Fibroblast of skin of abdomen (primary cell): Measurements from ENCODE around the gene CUTA.
A peak's percentile ranks its signal among the peaks of the same experiment; 100 is the strongest.
"Not testable (repeated sequence)": the region's sequence is repeated elsewhere in the genome, so short reads cannot be mapped to it uniquely, and the experiment has no call there.

ENCODE experiments used
- DNase-seq: peaks from one replicate; pipeline ENCODE4 v3.0.0-alpha.2; 2013

The CUTA gene

DNA sequence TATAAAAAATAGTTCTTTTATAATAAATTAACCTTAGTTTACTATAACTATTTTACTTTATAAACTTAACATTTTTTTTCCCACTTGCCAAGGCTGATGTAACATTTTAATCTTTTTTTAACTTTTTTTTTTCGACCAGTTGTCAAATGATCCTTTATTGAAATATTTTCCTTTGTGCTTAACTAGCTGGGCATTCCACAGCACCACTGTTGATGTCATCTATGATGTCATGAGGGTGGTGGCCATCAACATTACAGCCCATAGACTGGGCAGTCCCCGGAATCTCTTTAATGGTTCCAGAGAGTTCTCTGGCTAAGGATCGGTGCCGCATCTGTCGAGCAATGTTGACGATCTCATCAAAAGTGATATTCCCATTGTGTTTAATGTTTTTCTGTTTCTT lies 18.0 kb downstream of the CUTA start:
- DNase-seq, result not testable (repeated sequence)

DNA sequence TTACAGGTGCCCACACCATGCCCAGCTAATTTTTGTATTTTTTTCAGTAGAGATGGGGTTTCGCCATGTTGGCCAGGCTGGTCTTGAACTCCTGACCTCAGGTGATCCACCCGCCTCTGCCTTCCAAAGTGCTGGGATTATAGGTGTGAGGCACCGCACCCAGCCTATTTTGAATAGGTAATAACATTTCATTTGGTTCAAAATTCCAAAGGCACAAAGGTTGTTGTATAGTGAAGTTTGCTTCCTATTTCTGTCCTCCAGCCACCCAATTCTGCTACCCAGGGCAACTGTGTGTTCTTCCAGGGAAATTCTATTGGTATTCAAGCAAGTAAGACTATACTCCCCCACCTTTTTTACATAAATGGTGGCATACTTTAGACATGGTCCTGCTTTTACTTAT lies 19.3 kb downstream of the CUTA start:
- DNase-seq, result not testable (repeated sequence)

DNA sequence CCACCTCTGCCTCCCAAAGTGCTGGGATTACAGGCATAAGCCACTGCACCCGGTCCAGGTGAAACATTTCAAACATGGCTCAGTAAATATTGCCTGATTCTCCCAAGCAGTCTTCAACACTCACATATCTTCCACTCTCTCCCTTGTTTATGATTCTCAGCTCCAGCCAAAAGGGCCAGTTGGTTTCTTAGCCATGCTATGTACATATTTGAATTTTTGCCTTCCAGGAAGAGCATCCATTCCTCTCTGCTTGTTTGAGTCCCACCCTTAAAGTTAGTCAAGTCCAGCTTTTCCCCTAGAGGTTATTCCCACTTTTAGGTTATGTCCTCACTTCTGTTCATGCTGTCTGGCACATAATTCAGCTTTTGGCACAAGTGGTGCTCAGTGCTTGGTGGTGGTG lies 20.4 kb downstream of the CUTA start:
- DNase-seq, result no peak

- DNase-seq, result no peak
Observed at GRCh38 chr6:33392979-33393378, 24.9 kb downstream of the CUTA start.

- no peak for DNase-seq
Observed at GRCh38 chr6:33392595-33392948, 25.3 kb downstream of the CUTA start.

GRCh38 chr6:33391922-33392594 lies 25.8 kb downstream of the CUTA start:
- peak; percentile 21 for DNase-seq

GRCh38 chr6:33391278-33391921 lies 26.5 kb downstream of the CUTA start, which contains the start of gene KIFC1:
Gene KIFC1, plus strand, starts transcription at chr6:33391823. Its CDS starts 163 bp downstream, at chr6:33391986.
- DNase-seq, result peak; percentile 100

DNA sequence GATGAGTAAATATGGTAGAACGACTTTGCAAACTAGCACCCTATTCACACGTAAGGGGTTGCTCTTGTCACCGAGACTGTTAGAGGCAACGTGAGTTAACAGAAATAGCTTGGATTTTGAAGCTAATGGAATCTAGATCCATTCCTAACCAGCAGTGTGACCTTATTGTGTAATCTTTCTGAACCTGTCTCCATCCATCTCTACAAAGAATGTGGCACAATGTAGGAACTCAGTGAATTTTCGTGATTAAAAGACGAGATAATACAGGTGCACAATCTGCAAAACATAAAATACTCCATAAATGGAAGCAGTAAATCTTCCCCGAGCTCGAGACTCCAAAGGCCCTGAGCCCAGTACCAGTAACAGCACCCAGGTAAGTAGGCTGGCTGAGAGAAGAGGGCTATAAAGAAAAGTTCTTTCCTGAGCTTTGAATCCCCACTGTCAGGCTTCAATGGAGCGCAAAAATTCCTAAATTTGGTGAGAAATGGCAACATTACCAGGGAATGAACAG lies 27.1 kb downstream of the CUTA start:
- DNase-seq, result no peak

GRCh38 chr6:33390173-33390572 lies 27.7 kb downstream of the CUTA start:
- DNase-seq, result no peak

- peak; percentile 74 for DNase-seq
Observed at GRCh38 chr6:33384581-33385020, 33.3 kb downstream of the CUTA start.

DNA sequence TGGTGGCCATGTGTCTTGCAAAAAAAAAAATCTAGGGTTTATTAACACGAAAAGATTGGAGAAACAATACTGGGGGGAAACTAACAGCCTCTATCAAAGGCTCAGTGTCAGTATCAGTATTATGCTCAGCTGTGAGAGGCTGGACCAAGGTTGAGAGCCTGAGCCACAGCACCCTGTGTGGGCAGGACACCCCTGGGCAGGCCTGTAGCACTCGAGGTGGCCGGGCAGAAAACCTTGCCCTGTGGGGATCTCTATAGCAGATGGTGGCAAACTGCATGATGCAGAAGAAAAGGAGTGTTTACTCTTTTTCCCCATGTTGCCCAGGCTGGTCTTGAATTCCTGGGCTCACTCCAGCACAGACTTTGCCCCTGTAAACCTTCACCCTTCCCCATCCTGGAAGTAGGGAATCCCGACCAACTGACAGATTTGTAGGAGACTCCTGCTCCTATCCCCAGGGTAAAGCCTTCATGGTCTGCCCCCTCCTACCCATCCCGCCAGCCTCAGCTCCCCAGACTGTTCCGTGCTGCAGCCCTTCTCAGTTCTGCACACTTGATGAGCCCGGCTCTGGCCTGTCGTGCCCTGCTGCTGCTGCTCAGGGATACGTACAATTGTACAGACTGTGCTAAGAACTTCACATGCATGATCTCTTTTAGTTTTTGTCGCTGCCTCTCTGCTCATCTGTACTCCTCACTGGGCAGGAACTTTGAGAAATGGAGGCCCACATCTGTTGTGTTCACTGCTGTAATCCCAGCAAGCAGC lies 34.3 kb downstream of the CUTA start:
- DNase-seq, result no peak

GRCh38 chr6:33380272-33380981 lies 37.5 kb downstream of the CUTA start:
- no peak for DNase-seq

DNA sequence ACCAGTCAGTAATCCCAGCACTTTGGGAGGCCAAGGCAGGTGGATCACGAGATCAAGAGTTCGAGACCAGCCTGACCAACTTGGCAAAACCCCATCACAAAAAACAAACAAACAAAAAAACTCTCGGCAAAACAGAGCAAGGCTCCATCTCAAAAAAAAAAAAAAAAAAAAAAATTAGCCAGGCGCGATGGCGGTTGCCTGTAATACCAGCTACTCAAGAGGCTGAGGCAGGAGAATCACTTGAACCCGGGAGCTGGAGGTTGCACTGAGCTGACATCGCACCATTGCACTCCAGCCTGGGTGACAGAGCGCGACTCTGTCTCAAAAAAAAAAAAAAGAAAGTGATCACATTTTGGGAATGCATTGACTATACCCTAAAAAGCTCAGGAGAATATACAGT lies 38.7 kb downstream of the CUTA start:
- DNase-seq, result not testable (repeated sequence)

GRCh38 chr6:33377171-33377570 lies 40.7 kb downstream of the CUTA start:
- no peak for DNase-seq

- peak; percentile 86 for DNase-seq
Observed at GRCh38 chr6:33375143-33375671, 42.7 kb downstream of the CUTA start.

DNA sequence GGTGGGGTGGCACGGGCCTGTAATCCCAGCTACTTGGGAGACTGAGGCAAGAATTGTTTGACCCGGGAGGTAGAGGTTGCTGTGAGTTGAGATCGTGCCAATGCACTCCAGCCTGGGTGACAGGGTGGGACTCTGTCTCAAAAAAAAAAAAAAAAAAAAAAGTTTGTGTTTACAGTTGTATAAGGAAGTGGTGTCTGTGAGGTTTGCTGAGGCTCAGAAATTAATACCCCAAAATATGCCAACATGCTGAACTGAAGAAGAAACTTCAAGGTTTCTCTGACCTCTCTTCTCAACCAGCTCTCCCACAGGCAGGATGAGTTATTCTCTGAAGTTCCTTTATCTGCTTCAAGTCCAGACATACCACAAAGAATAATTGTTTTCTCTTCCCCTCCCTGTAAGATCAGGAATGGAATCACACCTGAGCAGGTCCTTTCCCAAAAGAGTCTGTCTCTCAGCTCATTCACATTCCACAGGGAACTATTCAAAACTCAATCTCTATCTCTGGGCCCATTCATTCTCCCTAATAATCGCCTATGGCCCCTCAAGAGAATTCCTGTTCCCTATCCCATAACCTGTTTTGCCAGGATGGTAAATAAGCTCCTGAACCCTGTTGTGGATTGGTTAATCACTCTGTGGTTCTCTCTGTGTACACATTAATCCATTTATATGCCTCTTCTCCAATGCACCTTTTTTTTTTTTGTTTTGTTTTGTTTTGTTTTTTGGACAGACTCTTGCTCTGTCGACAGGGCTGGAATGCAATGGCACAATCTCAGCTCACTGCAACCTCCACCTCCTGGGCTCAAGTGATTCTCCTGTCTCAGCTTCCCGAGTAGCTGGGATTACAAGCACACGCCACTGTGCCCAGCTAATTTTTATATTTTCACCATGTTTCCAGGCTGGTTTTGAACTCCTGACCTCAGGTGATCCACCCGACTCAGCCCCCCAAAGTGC lies 43.7 kb downstream of the CUTA start:
- DNase-seq, result no peak

- DNase-seq, result no peak
Observed at GRCh38 chr6:33372526-33373123, 45.3 kb downstream of the CUTA start.

DNA sequence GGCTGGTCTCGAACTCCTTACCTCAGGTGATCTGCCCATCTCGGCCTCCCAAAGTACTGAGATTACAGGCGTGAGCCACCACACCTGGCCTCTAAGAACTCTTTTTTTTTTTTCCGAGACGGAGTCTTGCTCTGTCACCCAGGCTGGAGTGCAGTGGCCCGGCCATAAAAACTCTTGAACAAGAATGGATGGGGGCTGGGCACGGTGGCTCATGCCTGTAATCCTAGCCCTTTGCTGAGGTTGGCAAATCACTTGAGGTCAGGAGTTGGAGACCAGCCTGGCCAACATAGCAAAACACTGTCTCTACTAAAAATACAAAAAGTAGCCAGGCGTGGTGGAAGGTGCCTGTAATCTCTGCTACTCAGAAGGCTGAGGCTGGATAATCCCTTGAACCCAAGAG lies 46.0 kb downstream of the CUTA start:
- not testable (repeated sequence) for DNase-seq

- DNase-seq, result not testable (repeated sequence)
Observed at GRCh38 chr6:33367715-33368025, 50.2 kb downstream of the CUTA start.

DNA sequence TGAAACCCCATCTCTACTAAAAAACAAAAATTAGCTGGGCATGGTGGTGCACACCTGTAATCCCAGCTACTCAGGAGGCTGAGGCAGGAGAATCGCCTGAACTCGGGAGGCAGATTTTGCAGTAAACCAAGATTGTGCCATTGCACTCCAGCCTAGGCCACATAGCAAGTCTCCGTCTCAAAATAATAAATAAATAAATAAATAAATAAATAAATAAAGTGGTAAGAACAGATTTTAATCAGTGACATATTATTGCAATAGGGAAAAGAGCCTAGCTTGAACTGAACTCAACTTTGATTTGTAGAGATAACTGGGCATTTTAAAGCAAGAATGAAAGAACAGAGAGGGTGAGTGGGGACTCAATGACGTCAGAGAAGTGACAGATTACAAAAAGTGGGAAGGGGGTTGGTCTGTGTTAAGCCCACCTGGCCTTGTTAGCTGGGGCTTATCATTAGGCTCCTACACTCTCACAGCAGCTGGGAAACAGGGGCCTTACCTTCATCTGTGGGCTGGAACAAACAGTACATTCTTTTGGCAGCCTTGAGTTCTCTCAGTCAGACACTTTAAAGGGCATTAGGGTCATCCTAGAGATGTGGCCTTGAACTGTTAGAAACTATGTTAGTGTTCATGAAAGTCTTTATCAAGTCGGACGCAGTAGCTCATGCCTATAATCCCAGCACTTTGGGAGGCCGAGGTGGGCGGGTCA lies 50.7 kb downstream of the CUTA start:
- DNase-seq, result no peak
